ENCODE measurements around the gene SDCBP2.

Gene SDCBP2

GRCh38 chr20:1328680-1329330, at the start of gene SDCBP2:
SDCBP2 (minus strand) TSS chr20:1329139; CDS start chr20:1320416, 8,723 bp downstream.
- DNase-seq (ENCODE audit: low spot score), result no peak

GRCh38 chr20:1378735-1379125, 49.8 kb upstream of the SDCBP2 start:
- no peak for DNase-seq (ENCODE audit: low spot score)

- DNase-seq (ENCODE audit: low spot score), result no peak
Observed at GRCh38 chr20:1377984-1378734, 49.2 kb upstream of the SDCBP2 start.

- DNase-seq (ENCODE audit: low spot score), result no peak
Observed at GRCh38 chr20:1377341-1377871, 48.5 kb upstream of the SDCBP2 start.

GRCh38 chr20:1376408-1377270, 47.7 kb upstream of the SDCBP2 start:
- DNase-seq (ENCODE audit: low spot score), result no peak

GRCh38 chr20:1376007-1376406, 47.1 kb upstream of the SDCBP2 start:
- no peak for DNase-seq (ENCODE audit: low spot score)

GRCh38 chr20:1375515-1375914, 46.6 kb upstream of the SDCBP2 start:
- no peak for DNase-seq (ENCODE audit: low spot score)

GRCh38 chr20:1374246-1374645, 45.3 kb upstream of the SDCBP2 start:
- no peak for DNase-seq (ENCODE audit: low spot score)

GRCh38 chr20:1373614-1374013, 44.7 kb upstream of the SDCBP2 start:
- DNase-seq (ENCODE audit: low spot score), result no peak

GRCh38 chr20:1373036-1373435, 44.1 kb upstream of the SDCBP2 start:
- no peak for DNase-seq (ENCODE audit: low spot score)

- no peak for DNase-seq (ENCODE audit: low spot score)
Observed at GRCh38 chr20:1371830-1372539, 43.0 kb upstream of the SDCBP2 start.

- DNase-seq (ENCODE audit: low spot score), result no peak
Observed at GRCh38 chr20:1371202-1371782, 42.4 kb upstream of the SDCBP2 start.

- no peak for DNase-seq (ENCODE audit: low spot score)
Observed at GRCh38 chr20:1370548-1371110, 41.7 kb upstream of the SDCBP2 start.

GRCh38 chr20:1369970-1370369, 41.0 kb upstream of the SDCBP2 start:
- no peak for DNase-seq (ENCODE audit: low spot score)

GRCh38 chr20:1368448-1369199, 39.7 kb upstream of the SDCBP2 start:
- no peak for DNase-seq (ENCODE audit: low spot score)

GRCh38 chr20:1367479-1367878, 38.5 kb upstream of the SDCBP2 start:
- no peak for DNase-seq (ENCODE audit: low spot score)

- DNase-seq (ENCODE audit: low spot score), result no peak
Observed at GRCh38 chr20:1364106-1364505, 35.2 kb upstream of the SDCBP2 start.

GRCh38 chr20:1363522-1363921, 34.6 kb upstream of the SDCBP2 start:
- no peak for DNase-seq (ENCODE audit: low spot score)

GRCh38 chr20:1362484-1362883, 33.5 kb upstream of the SDCBP2 start:
- DNase-seq (ENCODE audit: low spot score), result no peak

- no peak for DNase-seq (ENCODE audit: low spot score)
Observed at GRCh38 chr20:1360094-1360846, 31.3 kb upstream of the SDCBP2 start.

All from cerebellar cortex (tissue), 1 donor.